Stimulated activated naive CD8-positive, alpha-beta T cell treated with anti-CD3 and anti-CD28 coated beads, Interleukin-15, Interleukin-2, amounts not matched to agents 100 ng/mL and 50 ng/mL, for 24 hours (primary cell): ENCODE data around the gene SLC1A2.

Source experiments
- H3K27ac Mint-ChIP-seq: one replicate; pipeline ENCODE4 v1.8.0; 2021; ENCODE audit warnings: mild to moderate bottlenecking, mixed read lengths
- H3K27me3 Mint-ChIP-seq: one replicate; pipeline ENCODE4 v1.8.0; 2021; ENCODE audit warnings: mixed read lengths
- H3K36me3 Mint-ChIP-seq: one replicate; pipeline ENCODE4 v1.8.0; 2021; ENCODE audit warnings: low read depth, mixed read lengths
- H3K4me1 Mint-ChIP-seq: one replicate; pipeline ENCODE4 v1.8.0; 2021; ENCODE audit warnings: low read depth, mixed read lengths
- H3K4me3 Mint-ChIP-seq: one replicate; pipeline ENCODE4 v1.8.0; 2021; ENCODE audit warnings: mild to moderate bottlenecking, mixed read lengths
- H3K9me3 Mint-ChIP-seq: one replicate; pipeline ENCODE4 v1.8.0; 2021; ENCODE audit warnings: mixed read lengths

The SLC1A2 gene

DNA sequence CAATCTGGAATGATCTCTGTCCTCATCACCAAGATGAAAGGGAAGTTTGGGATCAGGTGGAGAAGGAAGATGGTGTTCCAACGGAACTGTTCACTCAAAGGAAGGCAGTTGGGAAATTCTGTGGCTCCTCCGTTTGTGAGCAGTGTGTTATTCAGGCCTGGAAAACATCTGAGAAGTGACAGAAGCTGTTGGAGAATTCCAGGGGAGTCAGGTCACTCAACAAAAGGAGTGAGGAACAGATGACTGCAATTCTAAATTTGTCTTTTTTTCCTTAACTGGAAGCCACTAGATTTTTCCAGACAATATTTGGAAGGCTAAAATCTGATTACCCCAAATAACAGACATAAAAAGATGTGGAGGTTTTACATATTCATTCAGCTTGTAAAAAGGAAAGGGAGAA lies 172.6 kb downstream of the SLC1A2 start:
- Mint-ChIP-seq H3K27ac (peak overlapping the region; percentile 5), H3K36me3 (peaks cover 3% of the 10 kb centered on the region), H3K27me3 (no peaks in the 10 kb centered on the region), H3K4me3 (no peak overlapping the region), H3K9me3 (no peaks in the 10 kb centered on the region), H3K4me1 (peaks cover 57% of the 10 kb centered on the region)

DNA sequence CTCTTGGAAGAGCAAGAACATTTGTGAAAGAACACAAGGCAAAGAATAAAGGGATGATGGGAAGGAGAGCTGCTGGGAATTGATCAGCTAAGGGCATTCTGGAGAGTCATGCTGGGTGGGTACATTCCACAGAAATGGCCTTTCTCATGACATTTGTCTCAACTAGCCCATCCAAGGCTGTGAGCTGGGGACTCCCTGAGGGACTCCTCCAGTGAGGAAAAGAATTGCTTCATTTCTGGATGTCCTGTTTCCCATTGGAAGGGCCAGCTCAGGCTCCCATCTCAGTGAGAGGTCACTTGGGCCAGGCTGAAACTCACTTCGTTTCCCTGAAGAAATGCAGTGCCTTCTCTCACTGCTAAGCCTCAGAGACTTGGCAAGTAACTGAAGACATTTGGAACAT lies 173.6 kb downstream of the SLC1A2 start:
- Mint-ChIP-seq H3K27me3 (no peaks in the 10 kb centered on the region), H3K27ac (no peak overlapping the region), H3K4me1 (peaks cover 63% of the 10 kb centered on the region), H3K9me3 (no peaks in the 10 kb centered on the region), H3K36me3 (peaks cover 3% of the 10 kb centered on the region), H3K4me3 (no peak overlapping the region)

- no peak overlapping the region for H3K27ac Mint-ChIP-seq
- no peaks in the 10 kb centered on the region for H3K27me3 Mint-ChIP-seq
- peaks cover 3% of the 10 kb centered on the region for H3K36me3 Mint-ChIP-seq
- no peaks in the 10 kb centered on the region for H3K9me3 Mint-ChIP-seq
- H3K4me1 Mint-ChIP-seq = peaks cover 64% of the 10 kb centered on the region
- H3K4me3 Mint-ChIP-seq = no peak overlapping the region
Observed at GRCh38 chr11:35245056-35245455, 174.3 kb downstream of the SLC1A2 start.

DNA sequence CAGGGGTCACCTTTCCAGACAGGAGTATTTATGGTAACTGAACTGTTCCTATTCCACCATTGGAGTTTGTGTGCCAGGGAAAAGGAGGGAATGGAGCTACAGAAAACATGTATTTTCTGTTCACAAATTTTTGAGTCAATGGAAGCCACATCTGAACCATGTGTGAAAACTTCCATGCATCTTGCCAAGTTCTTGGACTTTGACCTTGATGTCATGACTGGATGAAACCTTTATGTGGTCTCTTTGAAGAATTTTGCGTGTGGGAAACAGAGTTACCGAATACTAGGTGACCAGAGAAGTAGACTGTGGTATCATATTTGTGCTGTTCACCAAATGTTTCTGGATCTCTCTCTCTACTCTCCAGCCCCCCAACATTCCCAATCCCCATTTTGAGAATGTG lies 175.6 kb downstream of the SLC1A2 start:
- no peaks in the 10 kb centered on the region for H3K9me3 Mint-ChIP-seq
- H3K27me3 Mint-ChIP-seq = no peaks in the 10 kb centered on the region
- H3K4me1 Mint-ChIP-seq = peaks cover 75% of the 10 kb centered on the region

GRCh38 chr11:35242412-35243242 lies 176.7 kb downstream of the SLC1A2 start:
- Mint-ChIP-seq H3K4me3 (peak overlapping the region; percentile 35), H3K27ac (peak overlapping the region; percentile 75), H3K9me3 (no peaks in the 10 kb centered on the region), H3K4me1 (peaks cover 79% of the 10 kb centered on the region), H3K36me3 (peaks cover 3% of the 10 kb centered on the region), H3K27me3 (no peaks in the 10 kb centered on the region)

More for the DNA sequence above, 175.6 kb downstream of the SLC1A2 start:
- Mint-ChIP-seq H3K36me3 (peaks cover 3% of the 10 kb centered on the region), H3K4me3 (no peak overlapping the region), H3K27ac (no peak overlapping the region)

GRCh38 chr11:35241531-35241930 lies 177.8 kb downstream of the SLC1A2 start:
- Mint-ChIP-seq H3K4me3 (no peak overlapping the region), H3K9me3 (no peaks in the 10 kb centered on the region), H3K27ac (no peak overlapping the region), H3K4me1 (peaks cover 79% of the 10 kb centered on the region), H3K36me3 (peaks cover 3% of the 10 kb centered on the region), H3K27me3 (no peaks in the 10 kb centered on the region)

DNA sequence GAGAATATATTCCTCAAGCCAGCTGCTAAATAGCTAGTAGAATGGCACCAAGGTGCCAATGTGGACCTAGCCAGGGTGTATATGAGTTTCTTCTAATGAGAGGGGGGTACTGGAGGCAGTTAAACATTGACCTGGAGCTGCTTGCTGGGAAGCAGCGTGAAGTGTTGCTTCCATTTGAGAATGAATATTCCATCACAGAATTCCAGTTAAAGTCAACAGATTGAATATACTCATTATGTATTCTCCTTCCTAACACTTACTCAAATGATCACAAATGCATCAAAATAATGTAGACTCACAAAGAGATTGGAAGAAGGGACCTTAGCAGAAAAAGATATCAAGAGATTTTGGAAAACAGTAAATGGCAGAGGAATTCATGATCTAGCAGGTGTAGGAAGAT lies 178.3 kb downstream of the SLC1A2 start:
- H3K9me3 Mint-ChIP-seq = no peaks in the 10 kb centered on the region

DNA sequence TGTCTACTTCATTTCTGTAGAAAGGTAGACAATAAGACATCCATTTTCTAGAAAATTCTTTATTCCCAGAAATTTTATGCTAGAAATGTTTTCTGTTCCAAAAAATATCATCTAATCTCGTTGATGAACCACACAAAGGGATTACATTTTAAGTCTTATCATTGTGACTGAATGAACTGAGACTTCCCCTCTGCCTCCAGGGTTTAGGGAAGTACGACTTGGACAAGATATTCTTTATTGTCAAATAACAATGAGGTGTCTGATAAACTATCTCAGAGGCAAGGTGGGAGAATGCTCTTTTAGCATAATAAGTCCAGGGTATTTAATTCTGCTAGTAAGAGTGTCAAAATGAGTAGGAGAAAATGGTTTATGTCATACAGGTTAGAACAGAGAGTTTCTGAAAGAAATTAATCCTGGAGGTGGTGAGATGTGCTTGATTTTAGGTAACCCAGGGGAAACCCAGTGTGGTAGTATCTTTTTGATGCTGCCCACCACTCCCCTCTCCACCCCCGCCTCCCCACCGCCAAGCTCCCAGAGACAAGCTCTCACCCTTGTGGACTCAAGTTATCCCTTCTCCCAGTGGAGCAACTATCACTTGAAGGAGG lies 179.8 kb downstream of the SLC1A2 start:
- H3K4me3 Mint-ChIP-seq = no peak overlapping the region
- H3K27ac Mint-ChIP-seq = no peak overlapping the region
- H3K9me3 Mint-ChIP-seq = peaks cover 6% of the 10 kb centered on the region
- H3K36me3 Mint-ChIP-seq = peaks cover 9% of the 10 kb centered on the region
- H3K27me3 Mint-ChIP-seq = no peaks in the 10 kb centered on the region
- H3K4me1 Mint-ChIP-seq = peaks cover 86% of the 10 kb centered on the region

More for the DNA sequence above, 178.3 kb downstream of the SLC1A2 start:
- Mint-ChIP-seq H3K4me1 (peaks cover 79% of the 10 kb centered on the region), H3K27ac (no peak overlapping the region), H3K27me3 (no peaks in the 10 kb centered on the region), H3K36me3 (peaks cover 3% of the 10 kb centered on the region), H3K4me3 (no peak overlapping the region)

- Mint-ChIP-seq H3K36me3 (peaks cover 16% of the 10 kb centered on the region), H3K4me3 (no peak overlapping the region), H3K27ac (no peak overlapping the region), H3K9me3 (peaks cover 12% of the 10 kb centered on the region), H3K4me1 (peaks cover 87% of the 10 kb centered on the region), H3K27me3 (no peaks in the 10 kb centered on the region)
Observed at GRCh38 chr11:35238882-35239281, 180.5 kb downstream of the SLC1A2 start.

DNA sequence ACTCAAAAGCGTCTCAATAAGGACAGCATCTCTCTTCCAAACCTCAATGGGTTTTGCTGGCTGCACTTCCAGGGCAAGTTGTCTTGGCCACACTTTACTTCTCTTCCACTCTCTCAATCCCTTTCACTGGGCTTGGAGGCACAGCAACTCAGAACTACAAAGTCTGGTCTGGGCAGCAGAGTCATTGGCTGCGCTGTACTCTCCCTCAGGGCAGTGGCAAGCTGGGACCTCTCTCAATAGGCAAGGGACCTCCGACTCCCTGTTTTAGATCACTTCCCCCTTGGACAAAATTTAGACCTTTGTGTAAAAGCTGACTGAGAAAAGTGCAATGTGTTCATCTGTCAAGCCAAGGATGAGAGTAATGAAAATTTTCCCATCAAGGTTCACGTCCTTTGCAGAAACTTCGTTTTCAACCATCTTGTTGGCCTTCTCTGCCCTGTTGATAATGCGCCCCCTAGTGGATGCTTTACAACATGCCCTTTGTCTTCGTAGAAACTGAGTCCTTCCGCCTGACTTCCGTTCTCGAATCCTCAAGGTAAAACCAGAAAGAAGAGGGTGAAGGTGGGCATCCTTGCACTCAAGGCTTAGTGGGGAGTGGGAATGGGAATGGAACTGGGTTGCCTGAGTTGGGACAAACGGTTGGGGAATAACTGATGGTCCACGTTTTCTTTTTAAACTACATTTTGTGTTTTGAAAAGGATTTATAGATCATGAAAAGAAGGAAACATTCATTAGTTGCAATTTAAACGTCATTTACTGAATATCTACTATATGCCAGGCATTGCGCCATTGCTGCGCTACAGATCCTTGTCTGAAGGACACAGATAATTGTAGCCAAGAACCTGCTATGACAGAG lies 181.3 kb downstream of the SLC1A2 start:
- Mint-ChIP-seq H3K36me3 (peaks cover 23% of the 10 kb centered on the region), H3K27me3 (no peaks in the 10 kb centered on the region), H3K9me3 (peaks cover 16% of the 10 kb centered on the region), H3K4me1 (peaks cover 87% of the 10 kb centered on the region), H3K4me3 (no peak overlapping the region), H3K27ac (no peak overlapping the region)

GRCh38 chr11:35237351-35237750 lies 182.0 kb downstream of the SLC1A2 start:
- H3K4me1 Mint-ChIP-seq = peaks cover 87% of the 10 kb centered on the region
- no peak overlapping the region for H3K27ac Mint-ChIP-seq
- peaks cover 28% of the 10 kb centered on the region for H3K36me3 Mint-ChIP-seq
- peaks cover 20% of the 10 kb centered on the region for H3K9me3 Mint-ChIP-seq
- H3K27me3 Mint-ChIP-seq = no peaks in the 10 kb centered on the region
- no peak overlapping the region for H3K4me3 Mint-ChIP-seq

GRCh38 chr11:35236667-35237003 lies 182.7 kb downstream of the SLC1A2 start:
- no peaks in the 10 kb centered on the region for H3K27me3 Mint-ChIP-seq
- H3K4me1 Mint-ChIP-seq = peaks cover 89% of the 10 kb centered on the region
- peak overlapping the region; percentile 77 for H3K27ac Mint-ChIP-seq
- peaks cover 20% of the 10 kb centered on the region for H3K9me3 Mint-ChIP-seq
- H3K36me3 Mint-ChIP-seq = peaks cover 35% of the 10 kb centered on the region
- peak overlapping the region; percentile 25 for H3K4me3 Mint-ChIP-seq

GRCh38 chr11:35235936-35236666 lies 183.3 kb downstream of the SLC1A2 start:
- H3K9me3 Mint-ChIP-seq = peaks cover 20% of the 10 kb centered on the region
- no peaks in the 10 kb centered on the region for H3K27me3 Mint-ChIP-seq
- peaks cover 85% of the 10 kb centered on the region for H3K4me1 Mint-ChIP-seq
- peak overlapping the region; percentile 77 for H3K27ac Mint-ChIP-seq
- peak overlapping the region; percentile 25 for H3K4me3 Mint-ChIP-seq
- H3K36me3 Mint-ChIP-seq = peaks cover 40% of the 10 kb centered on the region

GRCh38 chr11:35235498-35235897 lies 183.9 kb downstream of the SLC1A2 start:
- H3K4me1 Mint-ChIP-seq = peaks cover 80% of the 10 kb centered on the region
- no peaks in the 10 kb centered on the region for H3K27me3 Mint-ChIP-seq
- peaks cover 46% of the 10 kb centered on the region for H3K36me3 Mint-ChIP-seq
- peak overlapping the region; percentile 77 for H3K27ac Mint-ChIP-seq
- peaks cover 20% of the 10 kb centered on the region for H3K9me3 Mint-ChIP-seq
- no peak overlapping the region for H3K4me3 Mint-ChIP-seq
